Pulmonary artery endothelial cell (primary cell): Measurements from ENCODE around the gene CSRP1. TPM values are rescaled to one million over a fixed set of nuclear protein-coding genes. Genes with fewer than 3 reads are reported as not detected.
A peak's percentile ranks its signal among the peaks of the same experiment; 100 is the strongest.
"Not testable (repeated sequence)": the region's sequence is repeated elsewhere in the genome, so short reads cannot be mapped to it uniquely, and the experiment has no call there.

ENCODE experiments used
- DNase-seq: peaks from one replicate; pipeline ENCODE4 v3.0.0-alpha.2; 2011; ENCODE audit warnings: low read depth, low spot score
- total RNA-seq: library from RNA; depleted of rRNA; stranded (reverse); fragments of >200 nt; gene quantifications from 2 replicates; pipeline ENCODE4 v1.2.3, GENCODE V29; 2014

The CSRP1 gene
- total RNA-seq, 1 donor from 2014 or later = 461 TPM

DNA sequence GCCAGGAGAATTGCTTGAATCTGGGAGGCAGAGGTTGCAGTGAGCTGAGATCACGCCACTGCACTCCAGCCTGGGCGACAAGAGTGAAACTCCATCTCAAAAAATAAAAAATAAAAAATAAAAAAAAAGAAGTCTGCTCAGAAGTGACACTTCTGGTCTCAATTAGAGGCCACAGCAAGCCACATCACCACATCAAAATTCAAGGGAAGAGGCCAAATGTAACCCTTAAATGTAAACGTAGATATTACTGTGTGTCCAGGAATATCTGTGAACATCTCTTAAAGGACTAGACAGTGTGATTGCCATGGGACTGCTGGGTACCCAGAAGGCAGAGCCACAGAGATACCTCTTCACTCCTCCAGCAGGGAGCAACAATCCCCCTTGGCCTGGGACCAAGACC lies 28.3 kb downstream of the CSRP1 start:
- not testable (repeated sequence) for DNase-seq

DNA sequence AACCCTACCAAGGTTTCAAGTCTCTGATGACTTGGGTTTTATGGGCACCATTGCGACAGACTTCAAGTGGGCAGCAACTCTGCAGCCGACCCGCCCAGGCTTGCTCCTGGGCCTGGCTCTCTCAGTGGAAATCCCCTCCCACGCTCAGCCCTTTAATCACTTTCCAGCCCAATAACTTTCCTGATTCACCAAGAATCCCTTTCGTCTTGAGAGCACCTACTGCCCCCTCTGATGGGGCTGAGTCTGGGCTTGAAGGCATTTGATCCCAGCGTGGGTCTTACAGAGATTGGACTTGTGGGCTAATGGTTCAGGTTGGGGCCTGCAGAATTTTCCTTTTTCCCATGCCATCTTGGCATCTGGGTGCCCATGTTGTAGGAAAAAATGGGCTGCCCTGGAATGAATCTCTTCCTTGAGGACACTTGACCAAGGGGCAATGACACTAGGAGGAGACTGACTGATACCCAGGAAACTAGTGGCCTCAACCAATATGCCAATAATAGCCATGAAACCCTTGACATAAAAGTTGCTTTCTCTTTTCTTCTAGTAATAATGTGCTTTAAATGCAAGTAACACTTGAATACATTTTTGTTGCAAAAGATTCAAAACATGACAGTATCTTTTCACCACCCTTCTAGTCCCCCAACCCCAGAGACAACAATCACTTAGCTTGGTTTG lies 30.1 kb downstream of the CSRP1 start:
- no peak for DNase-seq

DNA sequence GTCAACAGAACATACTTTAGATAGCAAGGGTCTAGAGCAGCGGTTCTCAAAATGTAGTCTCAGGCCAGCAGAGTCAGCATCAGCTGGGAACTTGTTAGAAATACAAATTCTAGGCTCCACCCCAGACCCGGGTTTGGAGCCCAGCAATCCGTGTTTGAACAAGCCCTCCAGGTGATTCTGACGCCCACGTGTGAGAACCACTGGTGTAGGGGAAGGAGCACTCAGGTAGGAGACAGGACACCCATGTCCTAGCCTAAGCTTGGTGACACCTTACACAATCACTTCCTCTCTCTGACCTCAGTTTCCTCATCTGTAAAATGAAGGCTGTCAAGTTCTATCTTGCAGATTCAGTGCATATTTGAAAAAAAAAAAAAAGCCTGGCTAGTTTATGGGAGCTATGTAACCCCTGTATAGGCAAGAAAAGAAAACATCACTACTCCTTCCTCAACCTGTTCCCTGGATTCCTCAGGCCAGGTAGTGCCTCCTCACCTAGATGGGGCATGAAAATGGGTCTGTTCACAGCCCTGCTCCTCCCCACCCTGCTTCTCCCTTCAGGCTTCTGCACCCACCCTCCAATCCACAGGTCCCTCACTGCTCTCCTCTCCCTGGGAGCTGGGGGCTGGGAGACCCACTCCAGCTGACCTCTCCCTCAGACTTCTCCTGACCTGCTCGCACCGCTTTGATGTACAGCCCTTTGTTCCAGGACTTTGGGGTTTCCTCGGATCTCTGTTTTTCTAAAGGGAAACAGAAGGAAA lies 30.8 kb downstream of the CSRP1 start:
- no peak for DNase-seq

DNA sequence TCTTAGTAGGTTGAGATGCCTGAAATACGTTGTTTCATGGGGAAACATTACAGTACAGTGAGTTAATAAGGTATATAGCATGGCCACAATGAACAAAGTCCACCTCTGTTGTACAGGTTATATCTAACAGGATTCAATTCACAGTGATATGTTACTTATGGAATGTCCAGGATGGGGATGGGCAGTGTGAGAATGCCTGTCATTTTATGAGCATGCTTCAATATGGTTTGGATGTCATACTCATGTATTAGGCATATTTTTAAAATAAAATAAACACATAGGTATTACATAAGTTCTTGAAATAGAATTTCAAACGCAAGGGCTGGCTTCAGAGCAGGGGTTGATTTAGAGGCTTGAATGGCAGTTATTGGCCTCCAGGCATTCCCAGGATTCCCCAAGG lies 31.8 kb downstream of the CSRP1 start:
- DNase-seq = no peak

DNA sequence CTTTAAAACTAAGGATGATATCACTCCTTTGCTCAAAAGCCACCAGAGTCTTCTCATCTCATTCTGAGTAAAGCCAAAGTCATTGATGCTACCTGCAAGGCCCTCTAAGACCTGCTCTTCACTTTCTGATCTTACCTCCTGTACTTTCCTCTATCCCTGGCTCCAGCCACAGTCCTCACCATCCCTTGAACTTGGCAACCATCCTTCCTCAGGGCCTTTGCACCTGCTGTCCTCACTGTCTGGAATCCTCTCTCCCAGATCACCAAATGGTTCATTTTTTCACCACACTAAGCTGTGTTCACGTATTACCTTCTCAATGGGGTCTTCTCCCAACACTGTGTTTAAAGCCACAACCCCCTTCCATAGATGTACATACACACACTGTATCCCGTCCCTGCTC lies 33.6 kb downstream of the CSRP1 start:
- DNase-seq = no peak

DNA sequence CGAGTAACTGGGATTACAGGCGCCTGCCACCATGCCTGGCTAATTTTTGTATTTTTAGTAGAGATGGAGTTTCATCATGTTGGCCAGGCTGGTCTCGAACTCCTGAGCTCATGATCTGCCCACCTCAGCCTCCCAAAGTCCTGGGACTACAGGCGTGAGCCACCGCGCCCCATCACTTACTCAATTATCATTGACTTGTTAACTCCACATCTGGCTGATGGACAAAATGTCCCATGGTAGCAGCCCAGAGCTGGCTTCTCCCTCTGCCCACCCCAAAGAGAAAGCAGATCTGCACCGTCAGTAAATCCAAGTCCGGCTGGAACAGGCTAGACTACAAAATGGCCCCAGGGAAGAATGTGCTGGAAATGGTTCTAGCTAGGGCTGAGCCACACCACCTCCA lies 34.6 kb downstream of the CSRP1 start:
- not testable (repeated sequence) for DNase-seq

DNA sequence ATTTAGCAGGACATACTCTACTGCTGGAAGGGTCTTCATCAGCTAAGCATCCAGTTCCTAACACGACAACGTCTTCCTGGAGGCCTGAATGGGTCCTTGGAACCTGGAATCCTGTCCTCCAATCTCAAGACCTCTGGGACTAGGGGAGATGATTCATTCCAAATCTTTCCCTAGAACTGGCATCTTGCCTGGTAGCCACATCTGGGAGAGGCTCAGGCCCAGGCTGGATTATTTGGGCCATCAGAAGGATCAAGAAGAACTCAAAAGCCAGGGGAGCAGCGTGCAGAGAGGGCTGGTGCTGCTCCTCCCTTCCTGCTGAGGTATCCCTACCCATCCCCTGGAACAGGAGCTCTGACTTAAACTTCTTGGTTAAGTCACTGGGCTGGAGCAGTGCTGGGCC lies 35.2 kb downstream of the CSRP1 start:
- no peak for DNase-seq

DNA sequence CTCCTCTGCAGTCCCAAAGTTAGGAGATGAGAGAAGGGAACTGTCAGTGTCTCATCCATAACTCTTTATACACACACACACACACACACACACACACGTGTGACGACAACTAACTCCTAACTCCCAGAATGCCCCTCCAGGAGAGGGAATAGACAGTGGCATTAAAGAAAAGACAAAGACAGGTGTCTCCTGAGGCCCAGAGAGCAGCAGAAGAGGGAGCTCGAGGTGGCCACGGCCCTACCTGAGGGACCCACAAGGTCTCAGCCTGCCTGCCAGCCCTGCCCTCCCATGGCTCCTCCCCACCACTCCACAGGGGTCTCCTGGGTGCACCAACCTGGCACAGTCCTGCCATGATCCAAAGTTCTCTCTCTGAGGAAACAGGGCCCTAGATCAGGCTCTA lies 36.3 kb downstream of the CSRP1 start:
- no peak for DNase-seq

DNA sequence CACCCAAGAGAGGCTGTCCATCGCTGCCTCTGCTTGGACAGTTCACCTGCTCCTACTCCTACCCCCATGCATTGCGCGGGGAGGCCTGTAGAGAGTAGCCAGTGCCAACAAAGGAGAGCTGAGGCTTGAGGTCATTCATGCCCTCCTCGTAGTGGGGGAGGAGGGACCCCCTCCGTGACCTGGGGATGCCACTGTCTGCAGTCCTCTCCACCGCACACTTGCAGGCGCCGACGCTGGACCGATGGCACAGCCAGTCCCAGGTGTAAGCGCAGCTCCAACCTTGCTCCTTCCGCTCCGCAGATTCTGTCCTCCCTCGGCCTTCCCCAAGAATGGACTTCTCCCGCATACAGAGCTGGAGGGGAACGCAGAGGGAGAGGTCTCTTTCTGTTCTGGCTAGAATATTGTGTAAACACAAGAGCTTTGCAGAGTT lies 37.3 kb downstream of the CSRP1 start:
- no peak for DNase-seq

DNA sequence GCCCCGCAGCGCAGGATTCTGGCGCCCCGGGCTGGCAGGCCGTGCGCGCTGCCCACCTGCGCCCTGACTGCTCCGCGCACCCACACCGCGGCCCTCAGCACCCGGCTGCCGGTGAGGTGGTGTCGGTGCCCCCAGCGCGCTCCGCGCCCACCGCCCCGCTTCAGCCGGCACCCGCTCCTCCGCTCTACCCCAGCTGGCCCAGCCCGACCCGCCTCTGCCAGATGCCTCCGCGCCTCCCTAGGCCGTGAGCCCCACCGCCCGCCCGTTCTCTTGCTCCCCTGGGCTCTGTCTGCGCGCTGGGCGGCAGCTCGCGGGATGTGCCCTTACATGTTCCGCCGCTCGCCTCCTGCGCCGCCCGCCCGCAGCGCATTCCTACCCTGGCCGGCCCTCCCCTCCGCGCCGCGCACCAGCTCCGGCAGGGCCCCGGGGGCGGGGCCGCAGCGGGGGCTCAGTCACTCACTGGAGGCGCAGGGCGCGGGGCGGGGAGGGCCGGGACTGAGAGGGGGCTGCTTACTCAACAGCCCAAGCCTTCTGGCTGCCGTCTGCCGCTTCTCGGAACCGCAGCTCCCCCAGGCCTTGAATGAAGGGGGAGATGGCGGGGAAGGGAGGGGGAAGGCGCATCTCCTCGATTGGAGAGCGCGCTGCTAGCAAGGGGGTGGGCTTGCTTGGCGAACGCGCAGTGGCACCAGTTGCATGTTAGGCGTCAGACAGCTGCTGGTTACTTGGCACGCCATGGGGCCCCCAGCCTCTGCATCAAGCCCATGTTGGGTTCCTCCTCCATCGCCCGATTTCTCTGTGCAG lies 37.9 kb downstream of the CSRP1 start, which contains the start of gene PHLDA3:
Gene PHLDA3 (minus strand): TSS at position 345 of the 801 bp plus-strand sequence. CDS start 402 bp downstream, outside the sequence.
- DNase-seq = no peak

DNA sequence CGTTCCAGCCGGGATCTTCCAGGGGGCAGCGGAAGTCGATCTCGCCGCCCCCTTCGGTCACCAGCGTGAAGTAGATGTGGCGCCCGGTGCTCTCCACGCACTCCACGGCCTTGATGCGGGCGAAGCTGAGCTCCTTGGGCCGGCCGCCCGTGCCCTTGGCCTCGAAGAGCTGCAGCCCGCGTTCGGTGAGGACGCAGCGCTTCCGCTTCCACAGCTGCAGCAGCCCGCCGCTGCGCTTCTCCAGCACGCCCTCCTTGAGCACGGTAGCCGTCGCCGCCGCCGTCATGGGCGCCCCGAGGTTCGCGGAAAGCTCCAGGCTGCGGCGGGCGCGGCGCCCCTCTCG lies 38.5 kb downstream of the CSRP1 start:
- DNase-seq = no peak

DNA sequence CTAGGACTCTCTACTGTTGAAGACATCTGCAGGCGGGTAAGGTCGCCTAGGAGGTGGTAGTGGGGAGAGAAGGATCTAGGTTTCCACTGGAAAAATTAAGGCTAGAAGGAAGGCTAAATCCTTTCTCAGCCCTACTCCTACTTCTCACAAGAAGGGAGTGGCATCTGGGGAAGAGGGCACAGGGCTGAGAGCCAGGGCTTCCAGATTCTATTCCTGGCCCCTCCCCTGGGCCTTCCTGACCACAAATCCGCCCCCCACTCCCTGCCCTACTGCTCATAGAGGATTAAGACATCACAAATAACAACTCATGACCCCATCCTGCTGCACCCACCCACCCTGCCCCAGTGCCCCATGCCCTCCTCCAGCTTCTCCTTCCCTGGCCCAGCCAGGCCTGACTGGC lies 40.4 kb downstream of the CSRP1 start:
- no peak for DNase-seq

DNA sequence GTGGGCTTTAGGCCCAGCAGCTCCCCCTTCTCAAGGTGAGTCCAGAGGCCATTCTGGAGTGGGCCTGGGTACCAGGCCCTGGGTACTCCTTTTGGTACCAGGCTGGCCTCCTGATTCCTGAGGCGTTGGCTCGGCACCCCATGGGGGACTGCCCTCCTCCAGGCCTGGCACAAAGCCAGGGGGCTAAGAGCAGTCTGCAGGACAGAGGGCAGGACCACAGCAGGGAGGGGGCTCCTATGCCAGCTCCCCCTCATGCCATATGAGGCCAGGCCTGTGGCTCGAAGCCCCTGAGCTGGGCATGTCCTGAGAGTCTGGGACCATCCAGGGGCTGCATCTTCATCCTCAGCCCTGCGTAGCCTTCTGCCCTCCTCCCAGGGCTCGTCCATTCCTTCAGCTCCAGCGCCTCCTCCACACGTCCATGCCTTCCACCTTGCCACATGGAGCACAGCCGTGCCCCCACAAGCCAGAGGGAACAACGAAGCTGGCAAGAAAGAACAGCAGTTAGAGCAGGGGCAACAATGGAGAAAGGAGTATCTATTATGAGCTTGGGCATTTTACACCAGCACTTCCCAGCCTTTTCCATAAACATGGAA lies 41.1 kb downstream of the CSRP1 start:
- no peak for DNase-seq

DNA sequence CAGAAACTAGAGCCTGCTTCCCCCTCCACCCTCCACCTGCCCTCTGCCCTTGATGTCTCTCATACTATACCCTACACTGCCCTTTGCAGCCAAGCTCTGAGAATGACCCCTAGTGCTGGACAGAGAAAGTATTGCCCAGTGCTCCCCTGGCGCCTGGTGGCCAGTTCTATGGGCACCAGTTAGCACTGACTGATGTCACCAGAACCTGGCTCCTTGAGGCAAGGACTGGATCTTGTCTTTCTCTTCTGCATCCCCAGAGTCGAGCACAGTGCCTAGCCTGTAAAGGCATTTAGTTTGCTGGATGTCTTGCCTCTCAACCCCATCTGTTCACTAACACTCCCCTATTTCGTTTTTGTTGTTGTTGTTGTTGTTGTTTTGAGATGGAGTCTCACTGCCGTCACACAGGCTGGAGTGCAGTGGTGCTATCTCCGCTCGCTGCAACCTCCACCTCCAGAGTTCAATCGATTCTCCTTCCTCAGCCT lies 43.8 kb downstream of the CSRP1 start:
- DNase-seq = no peak

DNA sequence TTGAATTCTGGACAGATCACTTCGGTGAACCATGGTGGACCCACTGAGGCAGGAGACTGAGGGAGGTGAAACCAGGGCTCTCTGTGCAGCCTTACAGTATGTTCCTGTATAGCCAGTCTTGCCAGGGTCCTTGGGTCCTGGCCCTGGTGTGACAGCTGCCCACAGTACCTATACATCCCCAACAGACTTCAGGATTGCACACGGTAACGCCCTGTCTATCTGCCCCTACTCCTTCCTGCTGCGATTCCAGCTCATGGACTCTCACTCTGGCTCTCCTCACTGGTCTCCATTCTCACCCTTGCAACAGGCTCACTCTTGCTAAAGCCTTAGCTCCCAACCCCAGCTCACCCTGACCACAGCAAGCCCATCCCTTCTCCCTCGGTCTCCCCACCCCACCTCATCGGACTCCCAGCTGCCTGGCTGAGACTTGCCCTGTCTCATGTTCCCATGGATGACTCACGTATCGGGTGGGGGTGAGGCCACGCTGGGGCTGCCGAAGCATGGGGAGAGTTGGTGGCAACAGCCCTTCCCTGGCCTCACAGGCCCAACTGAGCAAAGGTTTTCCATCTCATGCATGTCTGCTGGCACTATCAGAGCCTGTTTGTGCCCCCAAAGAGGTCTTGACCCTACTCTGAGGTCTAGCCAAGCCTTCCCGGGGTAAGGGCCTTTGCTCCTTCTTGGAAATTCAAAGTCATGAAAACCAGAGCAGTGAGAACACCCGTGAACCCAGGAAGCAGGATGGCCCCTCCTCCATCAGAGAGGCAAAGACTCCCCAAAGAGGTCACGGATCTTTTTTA lies 45.1 kb downstream of the CSRP1 start:
- no peak for DNase-seq

DNA sequence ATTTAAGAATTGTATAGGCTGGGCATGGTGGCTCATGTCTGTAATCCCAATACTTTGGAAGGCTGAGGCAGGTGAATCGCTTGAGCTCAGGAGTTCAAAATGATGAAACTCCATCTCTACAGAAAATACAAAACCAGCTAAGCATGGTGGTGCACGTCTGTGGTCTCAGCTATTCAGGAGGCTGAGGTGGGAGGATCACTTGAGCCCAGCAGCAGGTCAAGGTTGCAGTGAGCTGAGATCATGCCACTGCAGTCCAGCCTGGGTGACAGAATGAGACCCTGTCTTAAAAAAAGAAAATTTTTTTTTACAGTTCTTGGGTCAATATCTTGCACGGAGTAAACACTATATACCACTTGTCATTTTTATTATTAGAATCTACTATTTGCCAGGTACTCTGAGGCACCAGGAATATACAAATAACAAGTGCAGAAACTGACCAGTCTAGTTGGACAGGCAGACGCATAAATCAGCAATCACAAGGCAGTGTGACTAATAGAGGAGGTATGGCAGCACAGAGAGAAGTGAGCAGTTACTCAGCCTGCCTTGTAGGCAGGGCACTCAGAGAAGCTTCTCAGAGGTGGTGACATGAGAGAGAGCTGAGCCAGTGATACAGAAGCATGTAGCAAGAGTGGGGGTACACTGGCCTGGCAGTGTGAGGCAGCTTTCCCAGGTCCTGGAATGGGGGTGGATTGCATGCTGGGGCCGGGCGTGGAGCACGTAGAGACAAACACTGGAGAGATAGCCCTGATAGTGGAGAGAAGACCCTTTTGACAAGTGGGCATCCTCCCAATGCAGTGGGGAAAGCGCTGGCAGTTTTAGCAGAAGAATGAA lies 45.9 kb downstream of the CSRP1 start:
- DNase-seq = peak; percentile 59

DNA sequence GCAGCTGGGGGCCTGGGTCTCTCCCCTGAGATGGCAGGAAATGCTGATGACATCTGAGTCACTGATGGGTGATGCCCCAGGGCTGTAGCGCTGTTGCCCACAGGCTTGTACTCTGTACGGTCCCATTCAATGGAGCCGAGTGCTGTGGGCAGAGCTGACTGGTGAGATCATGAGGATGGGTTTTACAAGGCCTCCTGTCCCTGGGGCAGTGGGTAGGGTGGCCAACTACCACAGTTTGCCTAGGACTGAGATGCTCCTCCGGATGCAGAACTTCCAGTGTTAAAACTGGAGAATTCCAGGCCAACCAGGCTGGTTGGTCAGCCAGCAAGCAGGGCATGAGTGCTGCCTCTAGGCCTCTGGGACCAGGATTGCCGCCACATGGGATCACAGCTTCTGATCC lies 47.1 kb downstream of the CSRP1 start:
- no peak for DNase-seq

DNA sequence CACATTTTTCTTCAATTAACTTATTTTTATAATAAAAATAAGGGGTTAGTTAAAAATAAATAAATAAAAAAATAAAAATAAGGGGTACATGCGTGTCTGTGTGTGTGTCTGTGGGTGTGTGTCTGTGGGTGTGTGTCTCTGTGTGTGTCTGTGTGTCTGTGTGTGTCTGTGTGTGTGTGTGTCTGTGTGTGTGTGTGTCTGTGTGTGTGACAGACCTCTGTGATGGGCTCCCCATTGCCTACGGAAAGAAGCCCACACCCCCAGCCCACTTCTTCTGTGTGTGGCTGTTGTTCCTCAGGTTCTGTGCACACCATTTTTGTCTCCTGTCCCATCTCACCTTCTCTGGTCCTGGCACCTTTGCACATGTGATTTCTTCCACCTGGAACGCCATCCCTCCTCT lies 47.9 kb downstream of the CSRP1 start:
- DNase-seq = no peak

DNA sequence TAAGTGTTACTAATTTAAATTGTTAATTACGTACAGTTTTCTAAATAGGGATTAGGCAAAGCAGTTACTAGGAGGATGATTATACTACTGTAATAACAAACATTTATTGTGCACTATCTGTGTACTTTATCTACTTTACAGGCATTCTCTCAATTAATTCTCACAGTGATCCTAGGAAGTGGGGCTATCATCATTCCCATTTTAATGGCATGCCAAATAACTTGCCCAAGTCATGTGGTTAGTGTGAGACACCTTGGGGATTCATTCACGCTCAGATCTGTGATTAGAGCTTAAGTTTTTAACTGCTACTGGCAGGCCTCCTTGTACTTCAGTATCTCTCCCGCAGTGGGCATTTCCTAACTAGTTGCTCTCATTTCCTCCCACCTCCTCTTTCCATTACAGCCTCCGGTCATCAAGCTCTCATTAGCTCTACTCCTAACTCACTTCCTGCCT lies 49.4 kb downstream of the CSRP1 start:
- DNase-seq = no peak
